ENCODE data around the gene CDKL4. TPM values are rescaled to one million over a fixed set of nuclear protein-coding genes. Genes with fewer than 3 reads are reported as not detected.
A peak's percentile ranks its signal among the peaks of the same experiment; 100 is the strongest.

CDKL4 gene
- total and polyA plus RNA-seq, 7 donors: 0.54 to 3.3 (median 1.3) TPM; not detected in 3

DNA sequence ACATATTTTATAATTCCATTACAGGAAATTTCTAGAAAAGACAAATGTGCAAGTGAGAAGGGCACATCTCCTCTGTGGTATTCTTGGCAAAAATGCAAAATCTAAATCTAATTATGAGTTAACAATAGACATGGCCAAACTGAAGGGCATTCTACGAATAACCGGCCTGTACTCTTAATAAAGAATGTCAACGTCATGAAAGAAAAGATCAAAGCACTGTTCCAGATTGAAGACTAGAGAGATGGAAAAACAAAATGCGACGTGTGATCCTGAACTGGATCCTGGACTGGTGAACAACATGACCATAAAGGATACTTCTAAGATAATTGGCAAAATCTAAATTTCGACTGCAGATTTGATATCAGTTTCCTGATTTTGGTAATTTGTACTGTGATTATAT, 3.0 kb downstream of the CDKL4 start:
- Histone ChIP-seq H3K9me3 (no peaks in the 10 kb centered on the region), H3K36me3 (no peaks in the 10 kb centered on the region), H3K27me3 (no peaks in the 10 kb centered on the region), H3K4me3 (no peak overlapping the region), H3K27ac (no peak overlapping the region), H3K4me1 (no peaks in the 10 kb centered on the region)
- TF ChIP-seq POLR2AphosphoS5 (IDR thresholded peaks at IDR 0.05) (no peak), POLR2A (IDR thresholded peaks at IDR 0.05) (no peak), EP300 (IDR thresholded peaks at IDR 0.05) (no peak)
- TF ChIP-seq, protein P1, sequence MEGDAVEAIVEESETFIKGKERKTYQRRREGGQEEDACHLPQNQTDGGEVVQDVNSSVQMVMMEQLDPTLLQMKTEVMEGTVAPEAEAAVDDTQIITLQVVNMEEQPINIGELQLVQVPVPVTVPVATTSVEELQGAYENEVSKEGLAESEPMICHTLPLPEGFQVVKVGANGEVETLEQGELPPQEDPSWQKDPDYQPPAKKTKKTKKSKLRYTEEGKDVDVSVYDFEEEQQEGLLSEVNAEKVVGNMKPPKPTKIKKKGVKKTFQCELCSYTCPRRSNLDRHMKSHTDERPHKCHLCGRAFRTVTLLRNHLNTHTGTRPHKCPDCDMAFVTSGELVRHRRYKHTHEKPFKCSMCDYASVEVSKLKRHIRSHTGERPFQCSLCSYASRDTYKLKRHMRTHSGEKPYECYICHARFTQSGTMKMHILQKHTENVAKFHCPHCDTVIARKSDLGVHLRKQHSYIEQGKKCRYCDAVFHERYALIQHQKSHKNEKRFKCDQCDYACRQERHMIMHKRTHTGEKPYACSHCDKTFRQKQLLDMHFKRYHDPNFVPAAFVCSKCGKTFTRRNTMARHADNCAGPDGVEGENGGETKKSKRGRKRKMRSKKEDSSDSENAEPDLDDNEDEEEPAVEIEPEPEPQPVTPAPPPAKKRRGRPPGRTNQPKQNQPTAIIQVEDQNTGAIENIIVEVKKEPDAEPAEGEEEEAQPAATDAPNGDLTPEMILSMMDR (IDR thresholded peaks at IDR 0.05): no peak
- intact Hi-C loops (cut with DNase I): no loop called here
- no peak for DNase-seq
- 85 to 93% methylated on average over 6 of the region's 6 CpGs for WGBS, 2 donors

DNA sequence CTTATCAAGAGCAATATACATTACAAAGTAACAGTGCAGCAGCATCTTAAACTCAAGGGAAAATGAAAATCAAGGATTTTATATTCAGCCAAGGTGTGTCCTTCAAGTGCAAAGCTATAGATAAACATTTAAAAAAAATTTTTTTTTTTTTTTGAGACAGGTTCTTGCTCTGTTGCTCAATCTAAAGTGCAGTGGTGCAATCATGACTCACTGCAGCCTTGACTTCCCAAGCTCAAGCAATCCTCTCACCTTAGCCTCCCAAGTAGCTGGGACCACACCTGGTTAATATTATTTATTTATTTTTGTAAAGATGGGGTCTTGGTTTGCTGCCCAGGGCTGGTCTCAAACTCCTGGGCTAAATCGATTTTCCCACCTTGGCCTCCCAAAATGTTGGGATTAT, 9.0 kb downstream of the CDKL4 start:
- Histone ChIP-seq H3K27ac (no peak overlapping the region), H3K36me3 (no peaks in the 10 kb centered on the region), H3K27me3 (no peaks in the 10 kb centered on the region), H3K9me3 (no peaks in the 10 kb centered on the region), H3K4me3 (no peak overlapping the region), H3K4me1 (peaks cover 0 to 15% (median 5%) of the 10 kb centered on the region in 4 donors)
- no peak for DNase-seq
- intact Hi-C loops (cut with DNase I): no loop called here
- TF ChIP-seq POLR2AphosphoS5 (IDR thresholded peaks at IDR 0.05) (no peak), POLR2A (IDR thresholded peaks at IDR 0.05) (no peak), EP300 (IDR thresholded peaks at IDR 0.05) (no peak)
- TF ChIP-seq, protein P1 (IDR thresholded peaks at IDR 0.05): no peak
- WGBS, 2 donors: 98 to 99% methylated on average over 1 of the region's 1 CpG

DNA sequence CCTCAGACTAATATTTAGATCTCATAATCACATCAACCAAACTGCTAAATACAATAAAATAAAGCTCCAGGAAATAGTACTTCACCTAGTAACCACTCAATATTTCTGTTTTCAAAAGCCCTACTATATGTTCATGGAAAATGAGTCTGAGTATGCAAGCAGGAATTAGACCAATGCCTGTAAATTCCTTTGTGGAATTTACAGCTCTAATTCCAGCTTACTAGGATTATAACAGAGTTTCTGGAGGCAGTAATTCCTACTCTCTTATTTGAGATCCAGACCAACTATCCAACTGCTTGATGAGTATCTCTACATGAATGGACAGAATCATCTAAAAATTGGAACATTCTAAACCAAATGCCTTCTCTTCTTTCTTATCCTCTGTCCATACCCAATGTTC, 11.6 kb downstream of the CDKL4 start:
- Histone ChIP-seq H3K4me1 (peaks cover 0 to 31% (median 18%) of the 10 kb centered on the region in 4 donors), H3K4me3 (no peak overlapping the region), H3K9me3 (no peaks in the 10 kb centered on the region), H3K27ac (no peak overlapping the region), H3K27me3 (no peaks in the 10 kb centered on the region), H3K36me3 (no peaks in the 10 kb centered on the region)
- intact Hi-C loops (cut with DNase I): no loop called here
- no peak for TF ChIP-seq EP300 (IDR thresholded peaks at IDR 0.05)
- TF ChIP-seq, protein P1 (IDR thresholded peaks at IDR 0.05): no peak
- TF ChIP-seq POLR2AphosphoS5 (IDR thresholded peaks at IDR 0.05): no peak
- no peak for TF ChIP-seq POLR2A (IDR thresholded peaks at IDR 0.05)
- DNase-seq: no peak

DNA sequence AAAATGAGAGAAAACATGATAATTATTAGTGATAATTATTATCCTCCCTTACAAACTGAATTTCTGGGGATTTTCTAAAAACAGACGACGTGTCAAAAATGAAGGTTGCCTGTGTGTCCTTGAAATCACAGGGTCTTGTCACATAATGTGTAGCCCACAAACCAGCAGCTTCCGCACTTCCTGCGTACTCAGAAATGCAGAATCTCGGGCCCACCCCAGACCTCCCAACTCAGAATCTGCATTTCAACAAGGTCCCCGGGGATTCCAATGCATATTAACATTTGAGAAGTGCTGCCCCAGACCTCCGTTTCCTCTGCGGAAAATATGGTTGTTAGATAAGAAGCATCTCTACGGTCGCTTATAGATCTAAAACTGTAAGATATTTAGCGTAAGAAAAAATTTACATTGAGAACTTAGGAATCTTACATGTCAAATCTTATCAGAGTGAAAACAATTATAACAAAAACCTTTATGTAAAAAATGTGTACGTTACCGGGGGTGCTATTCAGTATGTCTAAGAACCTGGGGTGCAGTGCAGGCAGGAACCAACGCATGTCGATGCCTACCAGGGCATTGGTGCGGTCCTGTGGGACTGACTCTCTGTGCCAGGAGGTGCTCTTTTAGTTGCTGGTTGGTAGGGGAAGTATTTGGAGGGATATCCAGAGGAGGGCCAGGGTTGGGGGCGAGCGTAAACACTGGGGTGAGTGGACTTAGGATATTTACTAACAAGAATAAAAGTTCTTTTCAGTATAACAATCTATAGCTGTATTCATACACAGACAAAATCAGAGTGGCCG, 15.2 kb downstream of the CDKL4 start:
- peak overlapping the region in 2 of 4 donors; percentile 7 to 9 for H3K27ac ChIP-seq
- H3K27me3 ChIP-seq: no peaks in the 10 kb centered on the region
- no peaks in the 10 kb centered on the region for H3K36me3 ChIP-seq
- TF ChIP-seq POLR2A (IDR thresholded peaks at IDR 0.05) (no peak), EP300 (IDR thresholded peaks at IDR 0.05) (no peak), POLR2AphosphoS5 (IDR thresholded peaks at IDR 0.05) (no peak)
- TF ChIP-seq, protein P1 (IDR thresholded peaks at IDR 0.05): no peak
- H3K4me1 ChIP-seq: peaks cover 0 to 31% (median 18%) of the 10 kb centered on the region in 4 donors
- DNase-seq: no peak
- H3K9me3 ChIP-seq: no peaks in the 10 kb centered on the region
- intact Hi-C loops (cut with DNase I): loop anchor here (1.0 to 2.0 kb wide), 3 partner anchors 108 to 282 kb away; no protein-coding TSS in a partner anchor
- 34 to 63% methylated on average over 19 of the region's 19 CpGs for WGBS, 2 donors
- peak overlapping the region in 3 of 4 donors; percentile 20 to 32 (median 30) for H3K4me3 ChIP-seq

Measured in sigmoid colon (tissue), 7 donors.